ENCODE measurements around the gene PHLDA3. TPM values are rescaled to one million over a fixed set of nuclear protein-coding genes. Genes with fewer than 3 reads are reported as not detected.
A peak's percentile ranks its signal among the peaks of the same experiment; 100 is the strongest.

PHLDA3 gene
- total RNA-seq, 2 donors from 2014 or later, result 25.2 to 48.8 TPM

GRCh38 chr1:201511941-201512539 lies 43.1 kb upstream of the PHLDA3 start:
- 12 to 17% methylated on average over 6 of the region's 6 CpGs for WGBS, 2 donors
- intact Hi-C loops (cut with DNase I), result no loop called here
- peaks cover 56% of the 10 kb centered on the region for H3K4me1 ChIP-seq
- DNase-seq (peak in 3 of 4 donors; percentile 62 to 64 (median 63)), ATAC-seq (peak; percentile 49)
- no peaks in the 10 kb centered on the region for H3K36me3 ChIP-seq (replicated peaks in 1 of 2; ENCODE audit: insufficient read depth in 1 of 2, low read depth in 2 of 2)
- H3K9me3 ChIP-seq, result no peaks in the 10 kb centered on the region
- no peaks in the 10 kb centered on the region for H3K27me3 ChIP-seq
- no peak overlapping the region for H3K4me3 ChIP-seq
- TF ChIP-seq CTCF (IDR thresholded peaks at IDR 0.05) (peak in 1 of 7 experiments; percentile 5), POLR2A (IDR thresholded peaks at IDR 0.05) (peak in 1 of 3 donors; percentile 15)
- H3K27ac ChIP-seq, result peak overlapping the region; percentile 53 to 77 (median 65)

- intact Hi-C loops (cut with DNase I), result no loop called here
- H3K4me3 ChIP-seq, result no peak overlapping the region
- no peaks in the 10 kb centered on the region for H3K9me3 ChIP-seq
- WGBS, 2 donors, result 78 to 84% methylated on average over 6 of the region's 6 CpGs
- H3K36me3 ChIP-seq (replicated peaks in 1 of 2; ENCODE audit: insufficient read depth in 1 of 2, low read depth in 2 of 2), result no peaks in the 10 kb centered on the region
- no peak for DNase-seq
- H3K27ac ChIP-seq, result peak overlapping the region in 3 of 4 donors; percentile 53 to 77 (median 71)
- no peak for ATAC-seq
- TF ChIP-seq CTCF (IDR thresholded peaks at IDR 0.05), result no peak
- no peak for TF ChIP-seq POLR2A (IDR thresholded peaks at IDR 0.05)
- H3K4me1 ChIP-seq, result peaks cover 60% of the 10 kb centered on the region
- H3K27me3 ChIP-seq, result no peaks in the 10 kb centered on the region
Measured at GRCh38 chr1:201511396-201511940, 42.5 kb upstream of the PHLDA3 start.

GRCh38 chr1:201510734-201511133 lies 41.7 kb upstream of the PHLDA3 start:
- Histone ChIP-seq H3K27me3 (no peaks in the 10 kb centered on the region), H3K9me3 (no peaks in the 10 kb centered on the region), H3K4me3 (no peak overlapping the region), H3K36me3 (replicated peaks in 1 of 2; ENCODE audit: insufficient read depth in 1 of 2, low read depth in 2 of 2) (no peaks in the 10 kb centered on the region), H3K27ac (no peak overlapping the region), H3K4me1 (peaks cover 66% of the 10 kb centered on the region)
- DNase-seq (no peak), ATAC-seq (no peak)
- intact Hi-C loops (cut with DNase I), result no loop called here
- 93 to 100% methylated on average over 1 of the region's 1 CpG for WGBS, 2 donors
- TF ChIP-seq POLR2A (IDR thresholded peaks at IDR 0.05) (no peak), CTCF (IDR thresholded peaks at IDR 0.05) (no peak)

GRCh38 chr1:201509601-201510374 lies 40.8 kb upstream of the PHLDA3 start:
- no peak for TF ChIP-seq CTCF (IDR thresholded peaks at IDR 0.05)
- no peak for TF ChIP-seq POLR2A (IDR thresholded peaks at IDR 0.05)
- DNase-seq, result no peak
- no peaks in the 10 kb centered on the region for H3K9me3 ChIP-seq
- peaks cover 66% of the 10 kb centered on the region for H3K4me1 ChIP-seq
- WGBS, 2 donors, result 94 to 95% methylated on average over 2 of the region's 2 CpGs
- no peaks in the 10 kb centered on the region for H3K27me3 ChIP-seq
- no peak overlapping the region for H3K27ac ChIP-seq
- intact Hi-C loops (cut with DNase I), result no loop called here
- no peak for ATAC-seq
- H3K4me3 ChIP-seq, result no peak overlapping the region
- H3K36me3 ChIP-seq (replicated peaks in 1 of 2; ENCODE audit: insufficient read depth in 1 of 2, low read depth in 2 of 2), result no peaks in the 10 kb centered on the region
